GM21786 (cell line): ENCODE measurements around the gene TXNDC8.
A peak's percentile ranks its signal among the peaks of the same experiment; 100 is the strongest.
"Not testable (repeated sequence)": the region's sequence is repeated elsewhere in the genome, so short reads cannot be mapped to it uniquely, and the experiment has no call there.

Source experiments
- ATAC-seq: cut with Tn5 transposase; IDR thresholded peaks from one replicate; pipeline ENCODE4 v1.9.1; 2021; ENCODE audit not compliant: unreplicated experiment

The TXNDC8 gene

DNA sequence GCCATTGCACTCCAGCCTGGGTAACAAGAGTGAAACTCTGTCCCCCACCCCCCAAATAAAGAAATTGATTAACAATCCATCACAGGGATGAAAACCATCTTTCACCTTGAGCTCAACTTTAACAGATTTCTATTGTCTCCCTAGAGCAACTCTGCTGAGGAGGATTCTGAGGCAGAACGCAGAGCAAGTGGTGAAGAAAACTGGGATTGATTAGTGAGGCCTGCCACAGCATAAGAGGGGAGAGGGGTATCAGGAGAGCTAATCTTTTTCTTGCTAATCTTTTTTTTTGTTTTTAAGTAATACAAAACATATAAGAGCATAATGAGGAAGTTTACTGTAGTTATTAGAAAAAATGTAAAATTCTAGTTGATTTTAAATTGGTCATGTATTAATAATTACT is 8.9 kb downstream of the TXNDC8 start:
- no peak for ATAC-seq

DNA sequence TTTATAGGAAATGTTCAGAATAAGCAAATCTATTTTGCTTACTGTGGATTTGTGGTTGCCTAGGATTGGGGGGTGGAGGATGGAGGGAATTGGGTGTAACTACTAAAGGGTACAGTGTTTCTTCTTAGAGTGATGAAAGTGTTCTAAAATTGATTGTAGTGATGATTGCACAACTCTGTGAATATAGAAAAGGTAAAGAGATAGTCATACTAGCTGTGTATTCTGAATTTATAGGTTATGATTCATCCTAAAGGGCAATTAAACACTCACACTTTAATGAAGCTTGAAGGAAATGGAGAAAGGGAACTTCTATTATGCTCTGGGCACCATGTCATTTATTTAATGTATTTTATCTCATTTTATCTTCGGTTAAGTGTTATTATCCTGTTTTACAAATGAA is 9.9 kb downstream of the TXNDC8 start:
- no peak for ATAC-seq

DNA sequence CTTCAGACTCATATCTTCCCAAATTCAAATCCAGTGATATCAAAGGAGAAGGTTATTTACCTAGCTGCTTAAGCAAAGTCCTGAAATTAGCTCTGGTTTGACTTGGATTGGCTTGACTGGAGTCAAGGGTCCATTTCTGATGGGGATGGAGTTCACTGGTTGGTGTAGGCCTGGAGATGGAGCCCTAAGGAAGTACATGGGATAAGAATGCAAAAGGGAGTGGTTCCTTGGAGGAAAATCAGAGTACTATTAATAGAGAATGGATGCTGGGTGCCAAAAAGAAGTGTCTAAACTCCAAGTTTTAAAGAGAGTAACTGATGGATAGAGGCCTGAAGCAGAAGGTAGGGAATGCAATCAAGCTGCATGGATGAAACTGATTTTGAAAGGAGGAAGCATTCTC is 13.8 kb downstream of the TXNDC8 start:
- no peak for ATAC-seq

DNA sequence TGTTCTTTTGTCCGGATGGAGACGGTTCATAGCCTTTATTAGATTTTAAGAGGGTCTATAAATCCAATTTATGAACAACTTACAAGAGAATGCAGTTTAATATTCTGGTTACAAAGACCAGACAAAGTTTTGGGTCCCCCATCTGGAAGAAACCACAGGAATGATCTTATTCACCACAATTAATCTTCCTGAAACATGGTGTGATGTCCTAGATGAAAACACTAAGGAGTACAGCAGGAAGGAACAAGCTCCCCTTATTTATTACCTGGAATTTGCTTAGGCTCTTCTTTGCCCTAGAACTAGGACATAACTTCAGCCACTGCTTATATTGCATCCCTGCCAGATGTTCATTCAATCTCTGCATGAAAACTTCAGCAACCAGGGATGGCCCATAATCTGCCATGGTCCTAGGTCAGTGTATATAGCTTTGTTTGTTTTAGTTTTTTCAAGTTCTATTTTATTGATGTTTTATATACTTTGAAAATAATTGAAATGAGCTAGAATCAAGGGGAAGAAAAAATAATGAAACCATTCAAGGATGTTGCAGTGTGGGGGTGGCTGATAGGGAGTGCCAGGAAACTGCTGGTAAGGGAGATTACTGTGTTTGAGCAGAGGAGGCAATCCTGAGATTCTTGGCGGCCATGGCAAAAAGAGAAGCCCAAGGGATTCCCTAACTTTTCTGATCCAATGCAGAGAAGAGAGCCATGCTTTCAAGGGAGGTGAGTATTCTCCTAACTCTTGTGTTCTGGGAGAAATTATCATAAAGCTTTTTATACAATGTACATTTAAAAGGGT is 16.8 kb downstream of the TXNDC8 start:
- no peak for ATAC-seq

DNA sequence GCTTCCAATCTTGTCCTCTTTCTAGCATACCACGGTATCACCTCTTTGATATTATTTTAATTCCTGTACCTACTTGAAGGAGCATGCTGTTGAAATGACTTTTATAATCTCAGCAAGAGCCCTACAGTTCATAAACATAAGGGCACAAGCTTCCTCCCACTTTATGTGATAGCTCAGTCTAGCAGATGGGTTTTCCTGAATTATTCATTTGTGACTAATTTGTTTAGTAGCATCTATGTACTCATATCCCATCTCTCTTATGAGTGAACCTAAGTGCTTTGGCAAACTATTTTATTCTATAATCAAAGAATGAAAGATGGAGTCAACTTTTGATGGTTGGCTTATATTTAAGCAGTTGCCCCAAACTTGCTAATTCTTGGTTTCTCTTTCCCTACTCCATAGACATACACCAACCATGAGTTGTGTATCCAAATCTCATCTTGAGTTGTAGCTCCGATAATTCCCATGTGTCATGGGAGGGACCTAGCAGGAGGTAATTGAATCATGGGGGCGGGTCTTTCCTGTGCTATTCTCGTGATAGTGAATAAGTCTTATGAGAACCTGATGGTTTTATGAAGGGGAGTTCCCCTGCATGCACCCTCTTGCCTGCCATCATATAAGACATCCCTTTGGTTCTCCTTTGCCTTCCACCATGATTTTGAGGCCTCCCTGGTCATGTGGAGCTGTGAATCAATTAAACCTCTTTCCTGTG is 17.7 kb downstream of the TXNDC8 start:
- no peak for ATAC-seq

DNA sequence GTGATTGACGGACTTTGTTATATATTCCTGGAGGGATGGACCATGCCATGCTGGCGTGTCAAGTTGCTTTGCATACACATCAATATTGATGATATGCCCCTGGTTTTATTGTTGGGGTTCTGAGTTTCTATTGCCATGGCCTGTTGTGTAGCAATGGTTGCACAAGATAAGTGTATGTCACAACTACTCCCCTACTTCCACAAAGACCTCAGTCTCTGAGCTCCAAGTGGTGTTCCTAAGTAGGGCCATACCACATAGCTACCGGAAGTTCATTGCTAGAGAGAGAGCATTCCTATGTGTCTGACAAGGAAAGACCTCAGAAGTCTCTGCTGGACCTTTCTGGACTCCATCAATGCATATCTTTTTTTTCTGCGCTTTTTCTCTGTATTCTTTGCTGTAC is 19.8 kb downstream of the TXNDC8 start:
- no peak for ATAC-seq

DNA sequence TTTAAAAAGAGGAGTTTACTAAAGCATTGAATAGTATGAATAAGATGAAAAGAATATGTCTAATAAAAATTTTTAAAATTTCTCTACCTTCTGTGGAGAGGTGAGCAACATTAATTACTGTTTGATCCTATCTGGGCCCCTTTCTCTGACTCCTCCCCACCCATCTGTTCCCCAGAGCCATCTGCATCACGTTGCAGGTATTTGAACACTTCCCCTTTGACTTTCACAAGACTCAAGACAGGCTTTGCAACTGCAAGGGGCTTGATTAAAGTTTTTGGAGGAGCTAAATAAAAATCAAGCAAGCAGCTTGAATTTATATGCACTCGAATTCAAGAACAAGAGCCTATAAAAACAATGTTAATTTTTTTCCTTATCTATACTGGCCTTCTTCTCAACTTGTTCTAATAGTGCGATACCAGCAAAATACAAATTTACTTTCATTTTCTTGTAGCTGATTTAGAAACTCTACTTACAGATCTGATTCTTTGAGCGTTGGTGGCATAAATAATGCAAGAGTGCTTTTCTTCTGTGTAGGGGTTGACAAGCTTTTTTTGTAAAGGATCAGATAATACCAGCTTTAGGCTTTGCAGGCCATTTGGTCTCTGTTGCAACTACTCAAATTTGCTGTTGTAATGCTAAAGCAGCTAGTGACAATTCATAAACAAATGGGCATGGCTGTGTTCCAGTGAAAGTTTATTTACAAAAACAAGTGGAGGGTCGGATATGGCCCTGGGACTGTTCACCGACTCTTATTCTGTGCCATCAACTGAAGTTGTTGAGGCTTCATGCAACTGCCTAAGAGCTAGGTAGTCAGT is 21.2 kb downstream of the TXNDC8 start:
- peak; percentile 98 for ATAC-seq

DNA sequence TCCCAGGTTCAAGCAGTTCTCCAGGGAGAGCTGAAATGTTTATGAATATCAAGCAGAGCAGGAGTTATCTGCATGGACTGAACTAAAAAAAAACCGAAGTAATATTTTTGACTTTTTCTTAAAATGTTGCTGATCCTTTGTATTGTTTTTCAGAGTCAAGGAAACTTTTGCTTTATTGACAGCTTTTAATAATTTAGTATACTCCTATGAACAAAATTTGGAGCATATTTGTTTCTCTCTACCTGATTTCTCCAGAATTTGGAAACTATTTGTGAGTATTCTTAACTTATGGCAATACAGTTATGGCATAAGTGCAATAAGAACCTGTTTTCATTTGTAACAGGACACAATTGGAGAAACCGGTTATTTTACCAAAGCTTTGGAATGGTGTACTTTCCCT is 25.7 kb downstream of the TXNDC8 start:
- not testable (repeated sequence) for ATAC-seq

DNA sequence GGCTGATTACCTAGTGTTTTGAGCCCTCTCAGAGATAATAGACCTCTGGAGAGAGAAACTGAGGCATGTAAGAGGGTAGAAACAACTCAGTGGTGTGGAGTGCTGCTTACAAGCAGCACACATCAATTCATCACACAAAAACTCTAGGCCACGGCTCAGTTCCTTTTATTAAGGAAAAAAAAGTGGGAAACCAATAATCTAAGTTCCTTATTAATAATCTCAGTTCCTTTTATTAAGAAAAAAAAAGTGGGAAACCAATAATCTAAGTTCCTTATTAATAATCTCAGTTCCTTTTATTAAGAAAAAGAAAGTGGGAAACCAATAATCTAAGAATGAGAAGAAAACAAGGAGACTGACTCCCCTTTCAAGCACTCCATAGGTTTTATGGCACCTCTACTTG is 28.0 kb downstream of the TXNDC8 start:
- no peak for ATAC-seq

DNA sequence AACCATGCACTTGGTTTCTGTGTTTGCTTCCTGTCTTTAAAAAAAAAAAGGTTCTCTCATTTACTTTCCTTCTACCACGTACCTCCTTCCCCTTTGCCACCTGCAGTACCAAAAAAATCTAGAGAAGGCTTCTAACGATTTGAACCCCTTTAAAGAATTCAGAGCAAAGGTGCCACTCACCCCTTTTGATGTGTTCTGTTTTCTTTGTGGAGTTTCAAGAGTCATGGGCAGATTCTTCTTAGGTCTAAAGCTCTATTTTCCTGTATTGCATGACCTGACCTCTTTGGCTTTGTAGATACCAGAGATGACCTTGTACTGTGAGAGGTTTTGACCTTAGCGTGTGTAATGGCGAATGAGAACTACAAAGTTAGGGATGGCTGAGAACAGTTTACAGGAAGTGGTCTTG is 29.0 kb downstream of the TXNDC8 start:
- peak; percentile 61 for ATAC-seq

DNA sequence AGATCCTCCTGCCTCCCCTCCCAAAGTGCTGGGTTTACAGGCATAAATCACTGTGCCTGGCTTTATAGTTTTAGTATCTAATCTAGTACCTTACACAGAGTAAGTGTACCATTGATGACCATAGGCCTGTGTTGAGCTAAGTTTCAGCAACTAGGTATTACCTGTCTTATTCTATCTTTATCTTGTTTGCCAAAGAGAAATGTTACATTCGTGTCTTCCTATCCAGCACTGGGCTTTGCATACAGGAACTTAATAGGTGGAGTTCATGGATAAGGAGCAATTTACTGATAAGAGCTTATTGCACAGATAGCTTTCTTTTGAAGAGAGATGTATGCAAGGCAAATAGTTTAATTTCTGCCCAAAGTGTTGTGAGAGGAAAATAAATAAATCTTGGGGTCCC is 30.5 kb downstream of the TXNDC8 start:
- no peak for ATAC-seq

DNA sequence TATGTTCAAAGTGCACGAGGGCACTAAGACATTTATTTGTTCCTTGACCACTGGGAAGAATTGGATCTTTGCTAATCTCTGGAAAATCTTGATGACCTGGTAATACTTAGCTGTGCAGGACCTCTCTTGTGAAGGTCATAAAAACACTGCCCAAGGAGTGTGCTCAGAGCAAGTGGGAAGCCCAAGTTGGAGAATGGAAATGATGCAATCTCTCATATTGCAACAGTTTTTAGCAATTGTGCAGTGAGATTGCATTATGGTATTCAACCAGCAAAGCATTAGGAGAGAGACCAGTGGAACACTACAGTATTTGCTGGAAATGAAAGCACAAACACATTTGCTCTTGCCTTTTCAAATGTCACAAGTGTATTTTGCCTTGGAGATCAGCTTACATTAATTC is 34.5 kb downstream of the TXNDC8 start:
- ATAC-seq = no peak

DNA sequence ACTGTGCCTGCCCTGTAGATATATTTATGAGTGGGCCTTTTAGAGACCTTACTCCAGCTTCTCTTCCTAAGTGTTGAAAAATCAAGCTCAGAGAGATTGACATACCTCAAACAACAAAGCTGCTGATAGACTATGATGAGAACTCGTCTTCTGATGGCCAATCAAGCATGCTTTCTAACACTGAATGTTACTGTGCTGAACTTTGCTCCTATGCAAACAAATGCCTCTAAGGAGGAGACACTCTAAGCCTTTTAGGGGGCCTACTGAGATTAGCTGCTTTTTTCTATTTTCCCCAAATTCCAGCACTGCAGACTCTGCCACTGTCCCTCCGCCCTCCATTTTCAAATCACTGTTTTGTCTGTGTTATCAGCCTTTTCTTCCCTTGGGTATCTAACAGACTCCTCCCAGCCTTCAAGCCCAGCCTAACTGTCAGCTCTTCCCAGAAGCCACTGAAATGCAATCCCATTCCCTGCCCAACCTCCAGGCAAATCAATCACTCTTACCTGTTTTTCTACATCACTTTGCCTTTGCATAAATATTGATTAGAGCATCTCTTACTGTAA is 39.5 kb downstream of the TXNDC8 start:
- no peak for ATAC-seq

DNA sequence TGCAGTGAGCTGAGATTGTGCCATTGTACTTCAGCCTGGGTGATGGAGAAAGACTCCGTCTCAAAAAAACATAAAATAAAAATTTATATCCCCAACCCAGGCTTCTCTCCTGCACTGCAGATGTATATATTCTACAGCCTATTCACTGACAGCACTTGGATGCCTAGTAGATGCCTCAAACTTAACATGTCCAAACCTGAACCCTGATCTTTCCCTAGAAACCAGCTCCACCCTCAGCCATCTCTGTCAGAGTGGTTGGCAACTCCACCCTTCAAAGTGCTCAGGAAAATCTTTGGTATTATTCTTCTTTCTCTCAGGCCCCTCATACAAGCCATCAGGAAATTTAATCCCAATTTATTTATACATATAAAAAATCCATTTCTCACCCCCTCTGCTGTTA is 44.4 kb downstream of the TXNDC8 start:
- no peak for ATAC-seq

DNA sequence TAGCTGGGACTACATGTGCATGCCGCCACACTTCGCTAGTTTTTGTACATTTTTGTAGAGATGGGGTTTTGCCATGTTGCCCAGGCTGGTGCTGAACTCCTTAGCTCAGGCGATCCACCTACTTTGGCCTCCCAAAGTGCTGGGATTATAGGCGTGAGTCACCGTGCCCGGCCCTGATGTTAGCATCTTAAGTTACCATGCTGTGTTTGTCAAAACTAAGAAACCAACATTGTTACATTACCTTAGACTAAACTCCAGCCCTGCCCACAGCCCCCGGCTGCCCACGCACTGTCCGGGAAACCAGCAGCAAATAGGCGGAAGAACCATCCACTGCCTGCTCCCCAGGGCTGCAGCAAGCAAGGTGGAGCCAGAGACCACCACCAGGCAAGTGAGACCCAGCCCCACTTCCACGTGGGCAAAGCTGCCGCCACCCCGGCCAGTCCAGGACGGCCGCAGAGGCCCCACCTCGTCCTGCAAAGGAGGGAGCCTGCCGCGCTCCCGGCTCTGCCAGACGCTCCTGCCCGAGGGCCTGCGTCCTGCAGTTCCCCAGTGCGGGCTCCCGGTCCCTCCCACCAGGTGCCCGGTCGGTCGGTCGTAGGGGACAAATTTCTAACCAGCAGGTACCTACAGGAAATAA is 45.6 kb downstream of the TXNDC8 start:
- no peak for ATAC-seq

DNA sequence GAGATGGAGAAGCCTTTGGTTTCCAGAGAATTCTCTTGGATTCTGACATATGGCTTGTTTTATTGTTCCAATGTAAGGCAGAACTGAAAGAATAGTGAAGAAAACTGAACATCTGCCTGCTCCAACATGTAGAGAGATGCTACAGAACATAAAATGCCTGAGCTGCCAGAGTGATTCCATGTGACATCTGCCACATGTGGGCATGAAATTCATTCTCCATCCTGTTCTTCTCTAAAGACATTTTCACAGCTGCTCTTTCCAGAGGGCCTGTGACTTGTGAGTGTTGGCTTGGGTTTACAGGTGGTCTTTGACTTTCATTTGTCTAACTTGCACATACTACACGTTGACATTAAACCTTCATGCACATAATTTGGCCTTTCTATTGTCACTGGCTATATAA is 47.7 kb downstream of the TXNDC8 start:
- no peak for ATAC-seq

DNA sequence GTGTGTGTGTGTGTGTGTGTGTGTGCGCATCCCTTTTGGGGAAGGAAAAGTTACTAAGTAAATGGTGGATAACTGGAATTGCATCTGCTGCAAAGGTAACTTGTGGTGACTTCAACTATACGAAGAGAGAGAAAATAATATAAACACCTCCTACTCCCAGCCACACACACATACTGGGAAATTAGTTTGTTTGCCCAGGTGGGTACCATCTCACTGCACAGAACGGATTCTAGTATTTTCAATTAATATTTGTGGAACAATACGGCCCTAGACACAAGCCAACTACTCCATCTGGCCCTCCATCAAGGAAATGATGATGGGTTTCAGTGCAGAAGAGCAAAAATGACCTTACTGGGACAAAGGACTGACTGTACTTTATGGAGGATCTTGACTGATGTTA is 49.2 kb downstream of the TXNDC8 start:
- no peak for ATAC-seq

DNA sequence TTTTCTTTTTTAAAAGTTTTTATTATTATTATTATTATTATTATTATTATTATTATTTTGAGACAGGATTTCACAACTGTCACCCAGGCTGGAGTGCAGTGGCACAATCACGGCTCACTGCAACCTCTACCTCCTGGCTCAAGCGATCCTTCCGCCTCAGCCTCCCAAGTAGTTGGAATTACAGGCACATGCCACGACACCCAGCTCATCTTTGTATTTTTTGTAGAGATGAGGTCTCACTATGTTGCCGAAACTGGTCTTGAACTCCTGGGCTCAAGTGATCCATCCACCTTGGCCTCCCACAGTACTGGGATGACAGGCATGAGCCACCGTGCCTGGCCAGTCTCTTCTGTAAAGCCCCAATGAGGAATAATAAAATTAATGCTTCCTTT is 50.4 kb downstream of the TXNDC8 start:
- ATAC-seq = no peak

DNA sequence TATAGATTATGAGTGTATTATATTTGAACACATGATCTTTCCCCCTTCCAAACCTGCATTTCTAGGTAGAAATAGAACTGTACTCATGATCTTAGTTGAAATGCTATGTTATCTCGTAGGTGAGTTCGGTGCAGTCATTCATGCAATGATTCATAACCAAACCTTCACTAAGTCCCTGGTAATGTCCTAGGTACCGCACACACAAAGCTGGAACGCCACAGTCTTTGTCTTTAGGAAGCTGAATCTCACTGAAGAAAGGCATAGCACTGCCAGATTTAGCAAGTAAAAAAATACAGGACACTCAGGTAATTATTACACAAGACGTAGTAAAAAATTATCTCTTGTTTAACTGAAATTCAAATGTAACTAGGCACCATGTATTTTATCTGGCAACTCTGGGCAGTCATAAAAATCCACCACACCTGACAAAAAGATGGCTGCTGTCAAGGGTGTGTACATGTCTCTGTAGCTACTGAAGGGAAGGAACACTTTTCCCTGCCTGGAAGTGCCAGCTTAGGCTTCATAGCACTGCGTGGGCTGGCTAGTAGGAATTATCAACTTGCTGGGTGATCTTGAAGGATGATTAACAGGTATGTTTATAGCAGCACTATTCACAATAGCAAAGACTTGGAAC is 53.3 kb downstream of the TXNDC8 start:
- ATAC-seq = no peak

DNA sequence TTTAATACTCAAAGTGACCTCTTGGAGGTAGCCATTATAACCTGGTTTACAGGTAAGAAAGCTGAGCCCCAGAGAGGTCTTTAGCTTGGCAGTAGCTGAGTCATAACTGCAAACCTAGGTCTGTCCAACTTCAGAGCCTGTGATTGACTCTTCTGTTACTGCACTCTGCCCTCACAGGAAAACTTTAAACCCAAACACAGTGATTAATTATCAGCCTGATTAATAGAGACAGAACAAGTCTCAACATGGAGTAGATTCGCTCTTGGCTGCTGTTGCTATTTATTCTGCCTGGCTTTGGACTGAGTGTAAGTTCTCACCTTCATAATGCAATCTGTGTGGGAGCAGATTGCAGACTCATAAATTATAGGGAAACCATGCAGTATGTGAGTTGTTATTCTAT is 53.9 kb downstream of the TXNDC8 start:
- no peak for ATAC-seq

DNA sequence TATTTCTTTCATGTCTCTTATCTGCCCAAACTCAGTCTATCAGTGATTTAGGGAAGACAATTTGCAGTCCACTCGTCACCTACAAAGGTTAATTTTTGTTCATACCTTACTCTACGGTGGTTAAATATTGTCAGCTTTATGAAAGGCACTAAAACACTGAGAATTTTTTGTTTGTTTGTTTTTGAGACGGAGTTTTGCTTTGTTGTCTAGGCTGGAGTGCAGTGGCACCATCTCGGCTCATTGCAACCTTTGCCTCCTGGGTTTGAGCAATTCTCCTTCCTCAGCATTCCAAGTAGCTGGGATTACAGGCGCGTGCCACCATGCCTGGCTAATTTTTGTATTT is 55.0 kb downstream of the TXNDC8 start:
- no peak for ATAC-seq
